Gastroesophageal sphincter (tissue), 4 donors: ENCODE data around the gene CSNK1D. TPM values are rescaled to one million over a fixed set of nuclear protein-coding genes. Genes with fewer than 3 reads are reported as not detected.

Experiments used
- ATAC-seq: fragments of 150-250 bp; one replicate; pipeline ENCODE4 v1.9.1; 2016; ENCODE audit warnings: mild to moderate bottlenecking, moderate library complexity
- H3K27ac ChIP-seq, 4 donors: fragments of 200-600 bp; sonication (generic) in 3 of 4; 1 replicate in 3 of 4; 2 replicates in 1 of 4; pipeline ENCODE4 v1.5.1; 2016 to 2019
- H3K27me3 ChIP-seq: fragments of 200-600 bp; sonication (generic); one replicate; pipeline ENCODE4 v1.5.1; 2019
- H3K36me3 ChIP-seq, 2 donors: fragments of 200-600 bp; sonication (generic); one replicate each; pipeline ENCODE4 v1.5.1; 2019; ENCODE audit warnings: control low read depth in 1 of 2
- H3K4me1 ChIP-seq, 3 donors: fragments of 200-600 bp; sonication (generic); 1 replicate in 2 of 3; 2 replicates in 1 of 3; pipeline ENCODE4 v1.5.1; 2016 to 2019; ENCODE audit warnings: control low read depth in 2 of 3
- H3K4me3 ChIP-seq, 2 donors: fragments of 200-600 bp; sonication (generic); one replicate each; pipeline ENCODE4 v1.5.1; 2019; ENCODE audit warnings: mild to moderate bottlenecking in 1 of 2, moderate library complexity in 1 of 2
- H3K9me3 ChIP-seq, 3 donors: fragments of 200-600 bp; sonication (generic); one replicate each; pipeline ENCODE4 v1.5.1; 2017 to 2019; ENCODE audit warnings: control low read depth in 2 of 3
- CTCF ChIP-seq, 4 experiments: fragments of 200-600 bp in 2 of 4; fragments of 450-650 bp in 2 of 4; sonication (generic) in 1 of 4; IDR thresholded peaks; one replicate each; pipeline ENCODE4 v1.5.1; 2017 to 2019; ENCODE audit warnings: antibody characterized with exemption in 4 of 4, mild to moderate bottlenecking in 2 of 4, moderate library complexity in 2 of 4
- EP300 ChIP-seq: sonication (generic); formaldehyde crosslinking; IDR thresholded peaks from one replicate; pipeline ENCODE4 v1.6.1; 2017; ENCODE audit warnings: antibody characterized with exemption, mild to moderate bottlenecking
- POLR2A ChIP-seq, 2 donors: fragments of 450-650 bp; IDR thresholded peaks; one replicate each; pipeline ENCODE4 v1.6.1; 2017; ENCODE audit warnings: antibody characterized with exemption in 2 of 2, mild to moderate bottlenecking in 2 of 2, moderate library complexity in 1 of 2
- POLR2AphosphoS5 ChIP-seq: sonication (generic); formaldehyde crosslinking; IDR thresholded peaks from one replicate; pipeline ENCODE4 v1.6.1; 2017; ENCODE audit warnings: antibody characterized with exemption
- WGBS, 2 donors: methylation state at CpG; one replicate each; pipeline ENCODE4 v1.1.5; 2018; ENCODE audit warnings: low coverage in 1 of 2; 5-methylcytosine and 5-hydroxymethylcytosine counted together
- total RNA-seq, 4 donors: library from RNA; depleted of rRNA; stranded (reverse); fragments of >200 nt; gene quantifications; one replicate each; pipeline ENCODE4 v1.1.0, GENCODE V29; 2016

The CSNK1D gene
- total RNA-seq, 4 donors from 2014 or later, result 23.4 to 92.1 (median 72.4) TPM

DNA sequence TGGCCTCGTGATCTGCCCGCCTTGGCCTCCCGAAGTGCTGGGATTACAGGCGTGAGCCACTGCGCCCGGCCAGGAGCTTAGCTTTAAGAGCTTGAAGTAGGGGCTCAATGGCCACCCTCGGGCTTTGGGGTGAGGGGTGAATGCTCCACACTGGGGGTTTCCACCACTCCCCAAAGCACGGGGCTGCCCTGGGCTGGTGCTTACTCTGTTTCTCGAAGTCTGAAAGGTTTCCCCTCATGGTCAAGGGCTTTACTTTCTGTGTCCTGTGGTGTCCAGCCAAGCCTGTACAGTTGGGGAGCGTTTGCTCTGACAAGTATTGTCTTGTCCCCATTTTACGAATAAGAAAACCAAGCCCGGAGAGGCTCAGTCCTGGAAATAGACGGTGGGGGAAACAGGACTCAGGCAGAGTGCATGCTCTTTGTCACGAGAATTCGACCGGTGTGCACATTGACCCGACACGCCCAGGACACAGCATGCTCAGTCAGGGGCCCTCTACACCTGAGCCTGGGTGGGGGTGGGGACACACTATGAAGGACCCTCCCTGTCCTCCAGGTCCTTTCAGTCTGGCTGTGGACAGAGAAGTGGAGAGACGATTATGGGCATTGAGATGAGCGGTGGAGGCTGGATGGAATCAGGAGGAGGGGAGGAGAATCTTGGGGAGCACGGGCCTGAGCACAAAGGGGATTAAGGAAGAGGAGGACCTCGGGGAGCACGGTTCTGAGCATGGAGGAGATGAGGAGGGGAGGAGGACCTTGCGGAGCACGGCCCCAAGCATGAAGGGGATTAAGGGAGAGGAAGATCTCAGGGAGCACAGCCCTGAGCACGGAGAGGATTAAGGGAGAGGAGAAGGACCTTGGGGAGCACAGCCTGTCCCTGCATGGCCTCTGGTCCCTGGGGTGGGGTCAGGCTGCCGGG, 36.4 kb upstream of the CSNK1D start:
- H3K36me3 ChIP-seq, result no peaks in the 10 kb centered on the region
- no peaks in the 10 kb centered on the region for H3K4me1 ChIP-seq
- 71 to 82% methylated on average over 4 to 8 of the region's 27 CpGs for WGBS, 2 donors
- ATAC-seq, result no peak
- peaks cover 64% of the 10 kb centered on the region for H3K27me3 ChIP-seq
- no peak overlapping the region for H3K4me3 ChIP-seq
- H3K27ac ChIP-seq, result no peak overlapping the region
- TF ChIP-seq POLR2AphosphoS5, result no peak
- TF ChIP-seq EP300, result no peak
- no peak for TF ChIP-seq POLR2A (IDR thresholded peaks at IDR 0.05)
- no peak for TF ChIP-seq CTCF (IDR thresholded peaks at IDR 0.05)
- H3K9me3 ChIP-seq, result no peaks in the 10 kb centered on the region

- Histone ChIP-seq H3K4me1 (peaks cover 0 to 5% (median 0%) of the 10 kb centered on the region in 3 donors), H3K27ac (no peak overlapping the region), H3K27me3 (peaks cover 31% of the 10 kb centered on the region), H3K36me3 (no peaks in the 10 kb centered on the region), H3K9me3 (no peaks in the 10 kb centered on the region), H3K4me3 (no peak overlapping the region)
- TF ChIP-seq EP300 (no peak), CTCF (IDR thresholded peaks at IDR 0.05) (no peak), POLR2AphosphoS5 (no peak)
- 81 to 100% methylated on average over 1 to 6 of the region's 20 CpGs for WGBS, 2 donors
- ATAC-seq, result no peak
Measured at GRCh38 chr17:82305727-82306300, 32.3 kb upstream of the CSNK1D start.

DNA sequence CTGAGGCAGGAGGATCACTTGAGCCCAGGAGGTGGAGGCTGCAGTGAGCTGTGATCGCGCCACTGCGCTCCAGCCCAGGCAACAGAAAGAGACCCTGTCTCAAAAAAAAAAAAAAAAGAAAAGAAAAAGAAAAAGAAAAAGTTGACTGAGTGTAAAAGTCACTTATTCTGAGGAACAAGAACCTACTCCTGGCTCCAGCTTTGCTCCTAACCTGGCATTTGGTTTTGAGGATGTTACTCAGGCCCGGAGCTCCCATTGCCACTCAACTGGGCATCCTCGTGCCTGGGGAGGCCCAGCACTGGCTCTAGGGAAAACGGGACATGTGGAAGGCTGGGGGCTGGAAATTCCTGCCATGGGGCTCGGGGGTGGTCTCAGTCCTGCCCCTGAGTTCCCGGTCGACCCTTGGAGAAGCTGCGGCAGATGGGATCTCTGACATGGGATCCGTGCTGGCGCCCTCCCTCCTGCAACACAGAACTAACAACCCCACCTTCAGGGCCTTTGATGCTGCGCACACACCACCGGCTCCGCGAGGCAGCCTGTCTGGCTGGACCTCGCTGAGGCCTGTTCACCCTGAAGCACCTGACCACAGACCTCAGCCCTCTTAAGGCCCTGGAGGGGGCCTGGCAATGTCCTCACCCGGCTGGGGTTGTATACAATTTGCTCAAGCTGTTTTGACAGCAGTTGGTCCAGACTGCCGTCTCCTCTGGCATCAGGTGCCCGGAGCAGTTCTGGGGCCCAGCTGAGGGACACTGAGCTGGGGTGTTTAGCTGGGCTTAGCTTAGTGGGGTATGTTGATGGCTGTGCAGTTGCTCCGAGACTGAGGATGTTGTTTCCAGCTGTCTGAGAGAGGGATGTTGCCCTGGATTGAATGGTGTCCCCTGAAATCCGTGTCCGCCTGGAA, 31.6 kb upstream of the CSNK1D start:
- 96 to 100% methylated on average over 1 to 7 of the region's 23 CpGs for WGBS, 2 donors
- H3K9me3 ChIP-seq, result no peaks in the 10 kb centered on the region
- H3K27me3 ChIP-seq, result peaks cover 23% of the 10 kb centered on the region
- TF ChIP-seq POLR2A (IDR thresholded peaks at IDR 0.05) (no peak), EP300 (no peak), CTCF (IDR thresholded peaks at IDR 0.05) (no peak), POLR2AphosphoS5 (no peak)
- no peak overlapping the region for H3K27ac ChIP-seq
- no peaks in the 10 kb centered on the region for H3K36me3 ChIP-seq
- ATAC-seq, result no peak
- no peak overlapping the region for H3K4me3 ChIP-seq
- peaks cover 0 to 8% (median 0%) of the 10 kb centered on the region in 3 donors for H3K4me1 ChIP-seq

DNA sequence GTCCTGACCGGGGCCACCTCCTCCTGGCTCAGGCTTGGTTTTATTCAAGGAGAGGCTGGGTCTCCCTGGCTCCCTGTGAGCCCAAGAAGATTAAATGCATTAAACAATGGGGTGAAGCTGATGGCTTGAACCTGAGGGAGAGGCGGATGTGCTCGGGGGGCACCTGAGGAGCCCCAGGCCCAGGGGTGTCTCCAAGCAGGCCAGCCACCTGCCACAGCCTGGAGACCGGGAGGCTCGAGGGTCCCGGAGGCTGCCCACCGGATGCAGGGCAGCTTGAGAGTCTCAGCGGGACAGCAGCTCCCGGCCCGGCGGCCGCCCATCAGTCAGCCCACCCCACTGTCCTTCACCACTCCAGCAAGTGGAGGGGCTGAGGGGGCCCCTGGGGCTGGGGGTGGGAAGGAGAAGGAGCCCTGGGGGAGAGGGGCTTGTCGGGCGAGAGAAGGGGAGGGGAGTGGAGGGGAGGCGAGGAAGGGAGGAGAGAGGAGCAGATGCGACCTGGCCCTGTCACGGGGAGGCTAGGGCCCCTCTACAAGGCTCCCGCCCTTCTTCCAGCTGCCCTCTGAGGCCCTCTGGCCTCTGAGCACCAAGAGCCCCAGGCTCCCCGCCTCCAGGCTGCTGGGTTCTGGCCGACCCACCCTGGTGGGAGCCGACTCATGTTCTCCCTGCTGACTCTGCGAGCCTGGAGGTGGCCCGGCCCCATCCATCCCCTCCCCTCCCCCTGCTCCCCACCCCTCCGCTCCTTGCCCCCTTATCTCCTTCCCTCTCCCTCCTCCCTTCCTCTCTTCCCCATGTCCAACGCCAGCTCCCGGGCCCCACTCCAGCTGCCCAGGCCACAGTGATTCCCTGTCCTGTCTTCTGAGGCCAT, 30.7 kb upstream of the CSNK1D start:
- Histone ChIP-seq H3K36me3 (no peaks in the 10 kb centered on the region), H3K27ac (no peak overlapping the region), H3K9me3 (no peaks in the 10 kb centered on the region), H3K4me3 (no peak overlapping the region), H3K4me1 (peaks cover 0 to 10% (median under 1%) of the 10 kb centered on the region in 3 donors), H3K27me3 (peaks cover 14% of the 10 kb centered on the region)
- peak; percentile 9 for ATAC-seq
- TF ChIP-seq EP300 (no peak), POLR2A (IDR thresholded peaks at IDR 0.05) (no peak), CTCF (IDR thresholded peaks at IDR 0.05) (no peak)
- WGBS, 2 donors, result 62 to 87% methylated on average over 3 to 8 of the region's 26 CpGs
